ENCODE results near the gene PODXL. TPM values are rescaled to one million over a fixed set of nuclear protein-coding genes. Genes with fewer than 3 reads are reported as not detected.

The PODXL gene
- total RNA-seq, 8 experiments from 2014 or later, result 10.2 to 52.7 (median 13.8) TPM

- Histone ChIP-seq H3K27ac (no peak overlapping the region), H3K4me1 (replicated peaks in 1 of 2) (peaks cover 5 to 8% of the 10 kb centered on the region in 2 donors), H3K4me3 (no peak overlapping the region)
- 40 to 94% (median 80%) methylated on average over 1 to 2 of the region's 2 CpGs; no CpG with 5 or more reads in 1 of the 10 experiments for WGBS, 10 experiments
- ATAC-seq (replicated peaks in 6 of 8), result no peak
- in situ Hi-C loops (cut with MboI; ENCODE audit: low pct_unique_long_range_greater_than_20kb in 2 of 9, low sequenced_read_pairs in 9 of 9, unreplicated experiment in 9 of 9), result no loop called here
Observed at GRCh38 chr7:131493081-131493480, 63.3 kb downstream of the PODXL start.

DNA sequence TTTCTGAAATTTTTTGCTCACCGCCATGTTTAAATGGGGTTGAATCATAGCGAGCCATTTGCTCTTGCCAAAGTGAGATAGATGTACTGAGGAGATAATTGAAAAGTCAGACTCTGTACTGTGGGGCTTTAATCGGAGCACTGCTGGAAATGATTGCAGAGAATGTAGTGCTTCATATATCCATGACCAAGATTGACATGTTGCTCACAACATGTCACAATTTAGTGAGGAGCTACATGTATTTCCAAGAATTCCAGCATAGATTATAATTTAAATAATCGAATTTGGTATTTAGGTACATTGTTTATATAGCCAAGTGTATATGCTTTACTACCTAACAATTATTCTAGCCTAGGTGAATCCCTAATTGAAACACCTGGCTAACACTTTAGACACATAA is 66.5 kb downstream of the PODXL start:
- Histone ChIP-seq H3K4me3 (no peak overlapping the region), H3K4me1 (replicated peaks in 1 of 2) (peaks cover 5 to 8% of the 10 kb centered on the region in 2 donors), H3K27ac (no peak overlapping the region)
- WGBS, 10 experiments, result 85 to 100% (median 96%) methylated on average over 1 to 4 of the region's 4 CpGs; no CpG with 5 or more reads in 1 of the 10 experiments
- no peak for ATAC-seq (replicated peaks in 6 of 8)
- in situ Hi-C loops (cut with MboI; ENCODE audit: low pct_unique_long_range_greater_than_20kb in 2 of 9, low sequenced_read_pairs in 9 of 9, unreplicated experiment in 9 of 9), result no loop called here

- ATAC-seq (replicated peaks in 6 of 8), result no peak
- 20 to 100% (median 83%) methylated on average over 1 of the region's 1 CpG; no CpG with 5 or more reads in 3 of the 10 experiments for WGBS, 10 experiments
- in situ Hi-C loops (cut with MboI; ENCODE audit: low pct_unique_long_range_greater_than_20kb in 2 of 9, low sequenced_read_pairs in 9 of 9, unreplicated experiment in 9 of 9), result no loop called here
- H3K27ac ChIP-seq, result no peak overlapping the region
- H3K4me1 ChIP-seq (replicated peaks in 1 of 2), result peaks cover 5 to 8% of the 10 kb centered on the region in 2 donors
- H3K4me3 ChIP-seq, result no peak overlapping the region
Observed at GRCh38 chr7:131489196-131489595, 67.2 kb downstream of the PODXL start.

GRCh38 chr7:131488361-131488760 is 68.1 kb downstream of the PODXL start:
- Histone ChIP-seq H3K27ac (no peak overlapping the region), H3K4me3 (no peak overlapping the region), H3K4me1 (replicated peaks in 1 of 2) (peaks cover 4 to 6% of the 10 kb centered on the region in 2 donors)
- 92 to 94% (median 94%) methylated on average over 2 of the region's 2 CpGs; no CpG with 5 or more reads in 7 of the 10 experiments for WGBS, 10 experiments
- no peak for ATAC-seq (replicated peaks in 6 of 8)
- in situ Hi-C loops (cut with MboI; ENCODE audit: low pct_unique_long_range_greater_than_20kb in 2 of 9, low sequenced_read_pairs in 9 of 9, unreplicated experiment in 9 of 9), result no loop called here

GRCh38 chr7:131487217-131487616 is 69.2 kb downstream of the PODXL start:
- in situ Hi-C loops (cut with MboI; ENCODE audit: low pct_unique_long_range_greater_than_20kb in 2 of 9, low sequenced_read_pairs in 9 of 9, unreplicated experiment in 9 of 9), result no loop called here
- WGBS, 10 experiments, result 78 to 100% (median 100%) methylated on average over 1 of the region's 1 CpG
- Histone ChIP-seq H3K4me1 (replicated peaks in 1 of 2) (no peaks in the 10 kb centered on the region), H3K4me3 (no peak overlapping the region), H3K27ac (no peak overlapping the region)
- ATAC-seq (replicated peaks in 6 of 8), result no peak

DNA sequence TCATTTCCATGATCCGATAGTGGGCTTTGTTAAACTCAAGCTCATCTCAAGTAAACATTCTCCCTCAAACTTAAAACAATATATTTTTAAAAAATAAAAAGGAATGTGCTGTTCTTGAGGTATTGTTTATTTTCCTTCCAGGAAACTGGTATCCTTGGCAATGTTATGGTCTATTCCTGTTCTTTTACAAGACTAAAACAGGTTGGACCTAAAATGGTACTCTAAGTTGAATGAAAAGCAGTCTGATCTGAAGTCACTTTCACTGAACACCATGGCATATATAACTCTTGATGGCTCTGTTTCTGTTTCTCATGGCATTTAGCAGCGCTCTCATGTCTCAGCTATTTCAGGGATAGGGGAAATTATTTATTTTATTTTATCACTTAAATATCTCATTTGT is 70.1 kb downstream of the PODXL start:
- no peak overlapping the region for H3K27ac ChIP-seq

GRCh38 chr7:131483586-131483985 is 72.8 kb downstream of the PODXL start:
- in situ Hi-C loops (cut with MboI; ENCODE audit: low pct_unique_long_range_greater_than_20kb in 2 of 9, low sequenced_read_pairs in 9 of 9, unreplicated experiment in 9 of 9), result no loop called here
- H3K27ac ChIP-seq, result no peak overlapping the region
- WGBS, 10 experiments, result 19 to 100% (median 100%) methylated on average over 1 to 2 of the region's 2 CpGs; no CpG with 5 or more reads in 2 of the 10 experiments

More for the DNA sequence above, 70.1 kb downstream of the PODXL start:
- no peak overlapping the region for H3K4me3 ChIP-seq
- in situ Hi-C loops (cut with MboI; ENCODE audit: low pct_unique_long_range_greater_than_20kb in 2 of 9, low sequenced_read_pairs in 9 of 9, unreplicated experiment in 9 of 9), result no loop called here
- ATAC-seq (replicated peaks in 6 of 8), result no peak
- no peaks in the 10 kb centered on the region for H3K4me1 ChIP-seq (replicated peaks in 1 of 2)
- 90 to 100% (median 100%) methylated on average over 1 to 2 of the region's 2 CpGs; no CpG with 5 or more reads in 1 of the 10 experiments for WGBS, 10 experiments

GRCh38 chr7:131482800-131483199 is 73.6 kb downstream of the PODXL start:
- no peak for ATAC-seq (replicated peaks in 6 of 8)
- WGBS, 10 experiments, result 100% methylated on average over 1 to 2 of the region's 2 CpGs; no CpG with 5 or more reads in 2 of the 10 experiments
- in situ Hi-C loops (cut with MboI; ENCODE audit: low pct_unique_long_range_greater_than_20kb in 2 of 9, low sequenced_read_pairs in 9 of 9, unreplicated experiment in 9 of 9), result no loop called here
- H3K4me1 ChIP-seq (replicated peaks in 1 of 2), result no peaks in the 10 kb centered on the region
- no peak overlapping the region for H3K4me3 ChIP-seq
- no peak overlapping the region for H3K27ac ChIP-seq

More at GRCh38 chr7:131483586-131483985, 72.8 kb downstream of the PODXL start:
- ATAC-seq (replicated peaks in 6 of 8), result no peak
- no peaks in the 10 kb centered on the region for H3K4me1 ChIP-seq (replicated peaks in 1 of 2)
- no peak overlapping the region for H3K4me3 ChIP-seq

GRCh38 chr7:131480384-131481315 is 75.8 kb downstream of the PODXL start:
- peak in 2 of 8 experiments; percentile 17 to 43 for ATAC-seq (replicated peaks in 6 of 8)
- 20 to 79% (median 70%) methylated on average over 1 to 4 of the region's 4 CpGs; no CpG with 5 or more reads in 3 of the 10 experiments for WGBS, 10 experiments
- H3K4me3 ChIP-seq, result no peak overlapping the region
- no peak overlapping the region for H3K27ac ChIP-seq
- in situ Hi-C loops (cut with MboI; ENCODE audit: low pct_unique_long_range_greater_than_20kb in 2 of 9, low sequenced_read_pairs in 9 of 9, unreplicated experiment in 9 of 9), result no loop called here
- no peaks in the 10 kb centered on the region for H3K4me1 ChIP-seq (replicated peaks in 1 of 2)

DNA sequence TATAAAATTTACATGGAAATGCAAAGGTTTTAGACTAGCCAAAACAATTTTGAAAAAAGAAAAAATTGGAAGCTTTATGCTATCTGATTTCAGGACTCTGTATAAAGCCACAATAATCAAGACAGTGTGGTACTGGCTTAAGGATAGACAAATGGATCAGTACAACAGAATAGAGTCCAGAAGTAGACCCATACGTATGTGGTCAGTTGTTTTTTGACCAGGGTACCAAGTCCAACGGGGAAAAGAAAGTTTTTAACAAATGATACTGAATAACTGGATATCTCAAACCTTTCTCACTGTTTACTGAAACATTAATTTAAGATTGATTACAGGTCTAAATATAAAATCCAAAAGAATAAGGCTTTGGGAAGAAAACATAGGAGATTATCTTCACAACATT is 79.7 kb downstream of the PODXL start:
- no peaks in the 10 kb centered on the region for H3K4me1 ChIP-seq (replicated peaks in 1 of 2)
- no peak overlapping the region for H3K27ac ChIP-seq
- in situ Hi-C loops (cut with MboI; ENCODE audit: low pct_unique_long_range_greater_than_20kb in 2 of 9, low sequenced_read_pairs in 9 of 9, unreplicated experiment in 9 of 9), result no loop called here
- WGBS, 10 experiments, result 88 to 100% (median 98%) methylated on average over 1 to 2 of the region's 2 CpGs; no CpG with 5 or more reads in 2 of the 10 experiments
- H3K4me3 ChIP-seq, result no peak overlapping the region
- ATAC-seq (replicated peaks in 6 of 8), result no peak

DNA sequence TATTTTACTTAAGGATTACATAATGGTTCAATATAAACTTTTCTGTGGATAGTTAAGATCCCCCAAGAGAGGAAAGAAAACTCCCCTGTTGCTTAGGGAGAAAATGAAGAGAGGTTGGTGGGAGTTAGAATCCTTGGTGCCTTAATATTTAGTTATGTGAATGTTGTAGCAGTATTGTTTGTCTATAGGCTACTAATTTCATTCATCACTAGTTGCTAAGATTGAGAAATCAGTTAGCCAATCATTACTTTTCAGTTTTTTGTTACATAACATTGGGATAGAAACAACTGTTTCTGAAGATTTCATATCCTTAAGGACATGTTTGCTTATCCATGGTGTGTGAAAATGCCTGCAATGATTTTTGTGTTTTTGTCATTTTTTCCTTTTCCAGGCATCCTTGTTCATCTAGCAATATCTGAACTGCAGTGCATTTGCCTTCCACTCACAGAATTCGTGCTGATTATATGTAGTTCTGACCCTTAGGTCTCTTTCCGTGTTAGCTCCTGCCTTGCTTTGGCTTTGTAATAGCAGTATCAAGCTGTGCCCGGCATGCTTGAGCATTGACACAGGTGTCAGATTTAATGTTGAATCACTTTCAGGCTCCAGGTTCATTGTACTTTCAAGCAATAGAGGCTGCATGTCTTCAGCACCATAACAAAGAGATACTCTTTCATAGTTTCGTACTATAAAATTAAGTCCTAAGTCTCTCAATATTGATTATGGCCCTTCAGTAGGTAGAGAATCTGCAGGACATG is 85.0 kb downstream of the PODXL start:
- WGBS, 10 experiments, result 33 to 86% (median 71%) methylated on average over 1 to 4 of the region's 4 CpGs; no CpG with 5 or more reads in 2 of the 10 experiments
- Histone ChIP-seq H3K4me1 (replicated peaks in 1 of 2) (no peaks in the 10 kb centered on the region), H3K27ac (no peak overlapping the region), H3K4me3 (no peak overlapping the region)
- in situ Hi-C loops (cut with MboI; ENCODE audit: low pct_unique_long_range_greater_than_20kb in 2 of 9, low sequenced_read_pairs in 9 of 9, unreplicated experiment in 9 of 9), result no loop called here
- ATAC-seq (replicated peaks in 6 of 8), result peak in 1 of 8 experiments; percentile 38

DNA sequence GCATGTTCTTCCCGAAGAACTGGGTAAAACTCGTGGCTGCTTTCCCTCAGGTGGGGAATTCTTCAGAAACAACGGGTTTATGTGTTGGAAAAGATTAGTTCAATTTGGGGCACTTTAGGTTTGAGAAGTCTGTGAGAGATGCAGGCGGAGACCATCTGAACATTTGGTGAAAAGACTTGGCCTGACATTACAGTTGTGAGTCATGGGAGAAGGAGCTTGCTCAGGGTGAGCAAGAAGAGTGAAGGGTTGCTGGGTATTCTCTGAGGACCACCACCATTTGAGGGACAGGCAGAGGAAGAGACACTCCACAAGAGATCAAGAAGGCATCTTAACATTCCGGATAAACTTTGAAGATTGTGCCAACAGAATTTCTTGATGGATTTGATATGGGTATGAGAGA is 88.6 kb downstream of the PODXL start:
- H3K4me1 ChIP-seq (replicated peaks in 1 of 2), result no peaks in the 10 kb centered on the region
- ATAC-seq (replicated peaks in 6 of 8), result no peak
- in situ Hi-C loops (cut with MboI; ENCODE audit: low pct_unique_long_range_greater_than_20kb in 2 of 9, low sequenced_read_pairs in 9 of 9, unreplicated experiment in 9 of 9), result no loop called here
- 70 to 100% (median 100%) methylated on average over 1 to 5 of the region's 5 CpGs for WGBS, 10 experiments
- no peak overlapping the region for H3K4me3 ChIP-seq
- H3K27ac ChIP-seq, result no peak overlapping the region
